Measurements from ENCODE around the gene NCKAP5.

The NCKAP5 gene

GRCh38 chr2:132645722-132646539, 922.3 kb downstream of the NCKAP5 start:
- Histone ChIP-seq H3K4me3 (ENCODE audit: low read depth, low read length, poor library complexity, severe bottlenecking) (peak overlapping the region; percentile 45), H3K27ac (ENCODE audit: low read depth, low read length, poor library complexity, severe bottlenecking) (peak overlapping the region; percentile 95), H3K9ac (ENCODE audit: low read length) (peak overlapping the region; percentile 57), H3K9me2 (ENCODE audit: low read depth, low read length) (no peaks in the 10 kb centered on the region), H3K4me1 (ENCODE audit: insufficient read depth, low read length, severe bottlenecking) (peaks cover 83% of the 10 kb centered on the region), H3K4me2 (ENCODE audit: low read length) (peak overlapping the region; percentile 55), H3F3A (ENCODE audit: insufficient read depth, low read length) (no peaks in the 10 kb centered on the region), H3K9me3 (ENCODE audit: low read length) (no peaks in the 10 kb centered on the region), H3K27me3 (ENCODE audit: insufficient read depth, low read length) (no peaks in the 10 kb centered on the region), H2AFZ (ENCODE audit: low read length) (no peak overlapping the region), H3K36me3 (ENCODE audit: insufficient read depth, low read length) (no peaks in the 10 kb centered on the region), H4K20me1 (ENCODE audit: insufficient read depth, low read length) (no peaks in the 10 kb centered on the region), H3K79me2 (ENCODE audit: insufficient read depth, low read length) (no peaks in the 10 kb centered on the region)
- TF ChIP-seq, protein P1, sequence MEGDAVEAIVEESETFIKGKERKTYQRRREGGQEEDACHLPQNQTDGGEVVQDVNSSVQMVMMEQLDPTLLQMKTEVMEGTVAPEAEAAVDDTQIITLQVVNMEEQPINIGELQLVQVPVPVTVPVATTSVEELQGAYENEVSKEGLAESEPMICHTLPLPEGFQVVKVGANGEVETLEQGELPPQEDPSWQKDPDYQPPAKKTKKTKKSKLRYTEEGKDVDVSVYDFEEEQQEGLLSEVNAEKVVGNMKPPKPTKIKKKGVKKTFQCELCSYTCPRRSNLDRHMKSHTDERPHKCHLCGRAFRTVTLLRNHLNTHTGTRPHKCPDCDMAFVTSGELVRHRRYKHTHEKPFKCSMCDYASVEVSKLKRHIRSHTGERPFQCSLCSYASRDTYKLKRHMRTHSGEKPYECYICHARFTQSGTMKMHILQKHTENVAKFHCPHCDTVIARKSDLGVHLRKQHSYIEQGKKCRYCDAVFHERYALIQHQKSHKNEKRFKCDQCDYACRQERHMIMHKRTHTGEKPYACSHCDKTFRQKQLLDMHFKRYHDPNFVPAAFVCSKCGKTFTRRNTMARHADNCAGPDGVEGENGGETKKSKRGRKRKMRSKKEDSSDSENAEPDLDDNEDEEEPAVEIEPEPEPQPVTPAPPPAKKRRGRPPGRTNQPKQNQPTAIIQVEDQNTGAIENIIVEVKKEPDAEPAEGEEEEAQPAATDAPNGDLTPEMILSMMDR (IDR thresholded peaks at IDR 0.05; ENCODE audit: low read length), result no peak
- TF ChIP-seq EZH2 (IDR thresholded peaks at IDR 0.05; ENCODE audit: borderline replicate concordance, low read length), result no peak

DNA sequence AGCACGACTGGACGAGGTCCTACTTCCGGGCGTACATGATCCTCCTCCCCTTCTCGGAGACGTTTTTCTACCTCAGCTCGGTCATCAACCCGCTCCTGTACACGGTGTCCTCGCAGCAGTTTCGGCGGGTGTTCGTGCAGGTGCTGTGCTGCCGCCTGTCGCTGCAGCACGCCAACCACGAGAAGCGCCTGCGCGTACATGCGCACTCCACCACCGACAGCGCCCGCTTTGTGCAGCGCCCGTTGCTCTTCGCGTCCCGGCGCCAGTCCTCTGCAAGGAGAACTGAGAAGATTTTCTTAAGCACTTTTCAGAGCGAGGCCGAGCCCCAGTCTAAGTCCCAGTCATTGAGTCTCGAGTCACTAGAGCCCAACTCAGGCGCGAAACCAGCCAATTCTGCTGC, 923.1 kb downstream of the NCKAP5 start:
- Histone ChIP-seq H3K9me3 (ENCODE audit: low read length) (no peaks in the 10 kb centered on the region), H3K4me2 (ENCODE audit: low read length) (peak overlapping the region; percentile 55), H2AFZ (ENCODE audit: low read length) (no peak overlapping the region), H4K20me1 (ENCODE audit: insufficient read depth, low read length) (no peaks in the 10 kb centered on the region), H3K9ac (ENCODE audit: low read length) (peak overlapping the region; percentile 57), H3K9me2 (ENCODE audit: low read depth, low read length) (no peaks in the 10 kb centered on the region), H3F3A (ENCODE audit: insufficient read depth, low read length) (no peaks in the 10 kb centered on the region), H3K79me2 (ENCODE audit: insufficient read depth, low read length) (no peaks in the 10 kb centered on the region), H3K4me1 (ENCODE audit: insufficient read depth, low read length, severe bottlenecking) (peaks cover 83% of the 10 kb centered on the region), H3K36me3 (ENCODE audit: insufficient read depth, low read length) (no peaks in the 10 kb centered on the region), H3K27ac (ENCODE audit: low read depth, low read length, poor library complexity, severe bottlenecking) (peak overlapping the region; percentile 95), H3K27me3 (ENCODE audit: insufficient read depth, low read length) (no peaks in the 10 kb centered on the region), H3K4me3 (ENCODE audit: low read depth, low read length, poor library complexity, severe bottlenecking) (peak overlapping the region; percentile 45)
- TF ChIP-seq, protein P1 (IDR thresholded peaks at IDR 0.05; ENCODE audit: low read length), result no peak

DNA sequence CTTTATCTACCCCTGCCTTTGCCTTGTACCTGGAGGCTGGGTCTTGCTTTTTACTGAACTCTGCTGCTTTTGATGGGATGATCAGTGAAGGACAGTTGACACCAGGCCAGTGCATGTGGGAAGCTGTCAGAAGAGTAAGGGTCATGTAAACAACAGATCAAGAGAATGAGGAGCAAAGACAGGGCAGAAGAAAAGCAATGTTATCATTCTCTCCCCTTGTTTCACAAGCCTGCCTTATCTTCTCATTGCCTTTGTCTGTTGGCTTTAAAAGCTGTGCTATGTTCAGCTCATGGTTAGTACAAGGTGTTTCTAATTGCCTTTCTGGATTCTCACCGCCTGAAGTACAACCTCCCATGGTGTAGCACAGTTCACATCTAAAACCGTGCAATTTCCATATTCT, 925.8 kb downstream of the NCKAP5 start:
- Histone ChIP-seq H3K4me2 (ENCODE audit: low read length) (no peak overlapping the region; the same call in 1 of the 2 replicates), H3K27me3 (ENCODE audit: insufficient read depth, low read length) (no peaks in the 10 kb centered on the region), H3K9me2 (ENCODE audit: low read depth, low read length) (no peaks in the 10 kb centered on the region), H3K9ac (ENCODE audit: low read length) (peak overlapping the region; percentile 5; the same call in 1 of the 2 replicates), H2AFZ (ENCODE audit: low read length) (no peak overlapping the region), H3K79me2 (ENCODE audit: insufficient read depth, low read length) (no peaks in the 10 kb centered on the region), H4K20me1 (ENCODE audit: insufficient read depth, low read length) (no peaks in the 10 kb centered on the region), H3K36me3 (ENCODE audit: insufficient read depth, low read length) (no peaks in the 10 kb centered on the region), H3K9me3 (ENCODE audit: low read length) (no peaks in the 10 kb centered on the region), H3K4me3 (ENCODE audit: low read depth, low read length, poor library complexity, severe bottlenecking) (no peak overlapping the region), H3F3A (ENCODE audit: insufficient read depth, low read length) (no peaks in the 10 kb centered on the region), H3K4me1 (ENCODE audit: insufficient read depth, low read length, severe bottlenecking) (peaks cover 59% of the 10 kb centered on the region), H3K27ac (ENCODE audit: low read depth, low read length, poor library complexity, severe bottlenecking) (peak overlapping the region; percentile 95)
- TF ChIP-seq, protein P1 (IDR thresholded peaks at IDR 0.05; ENCODE audit: low read length), result no peak
- TF ChIP-seq EZH2 (IDR thresholded peaks at IDR 0.05; ENCODE audit: borderline replicate concordance, low read length), result no peak
